H9 (cell line): ENCODE data around the gene TMEM154. TPM values are rescaled to one million over a fixed set of nuclear protein-coding genes. Genes with fewer than 3 reads are reported as not detected.

Experiments used
- DNase-seq: peaks from one replicate; pipeline ENCODE4 v3.0.0-alpha.2; 2017
- H2AFZ ChIP-seq: one replicate; pipeline ENCODE4 v1.6.1; 2013; ENCODE audit warnings: mild to moderate bottlenecking, low read length, control low read depth, moderate library complexity
- H2AK5ac ChIP-seq: 2 replicates; pipeline ENCODE4 v1.6.1; 2013; ENCODE audit warnings: low read length, control low read depth, mixed read lengths; ENCODE audit not compliant: insufficient read length
- H2BK120ac ChIP-seq: one replicate; pipeline ENCODE4 v1.6.1; 2013; ENCODE audit warnings: low read depth, mild to moderate bottlenecking, low read length, control low read depth, inconsistent platforms; ENCODE audit not compliant: poor library complexity, severe bottlenecking
- H2BK12ac ChIP-seq: 2 replicates; pipeline ENCODE4 v1.6.1; 2013; ENCODE audit warnings: low read length, control low read depth, mixed read lengths, low read depth; ENCODE audit not compliant: insufficient read length
- H2BK15ac ChIP-seq: 2 replicates; pipeline ENCODE4 v1.6.1; 2013; ENCODE audit warnings: low read depth, low read length, control low read depth
- H2BK20ac ChIP-seq: one replicate; pipeline ENCODE4 v1.6.1; 2013; ENCODE audit warnings: low read depth, mild to moderate bottlenecking, low read length, control low read depth, inconsistent platforms; ENCODE audit not compliant: poor library complexity, severe bottlenecking
- H2BK5ac ChIP-seq: 2 replicates; pipeline ENCODE4 v1.6.1; 2013; ENCODE audit warnings: low read length, control low read depth, mixed read lengths; ENCODE audit not compliant: insufficient read length
- H3K14ac ChIP-seq: 2 replicates; pipeline ENCODE4 v1.6.1; 2013; ENCODE audit warnings: low read length, control low read depth; ENCODE audit not compliant: insufficient read depth
- H3K18ac ChIP-seq: 2 replicates; pipeline ENCODE4 v1.6.1; 2013; ENCODE audit warnings: low read depth, mild to moderate bottlenecking, mixed read lengths, low read length, control low read depth; ENCODE audit not compliant: insufficient read length
- H3K23ac ChIP-seq: 2 replicates; pipeline ENCODE4 v1.6.1; 2013; ENCODE audit warnings: low read length, control low read depth, mixed read lengths, low read depth; ENCODE audit not compliant: insufficient read length
- H3K23me2 ChIP-seq: 2 replicates; pipeline ENCODE4 v1.6.1; 2013; ENCODE audit warnings: low read depth, mild to moderate bottlenecking, mixed read lengths, low read length, control low read depth; ENCODE audit not compliant: insufficient read length, poor library complexity, severe bottlenecking
- H3K27ac ChIP-seq: 2 replicates; pipeline ENCODE4 v1.5.1; 2013; ENCODE audit warnings: low read length, control low read depth, mixed read lengths, low read depth; ENCODE audit not compliant: insufficient read length
- H3K27me3 ChIP-seq: 2 replicates; pipeline ENCODE4 v1.6.1; 2013; ENCODE audit warnings: low read length, control low read depth, inconsistent platforms; ENCODE audit not compliant: insufficient read depth
- H3K4ac ChIP-seq: 2 replicates; pipeline ENCODE4 v1.6.1; 2013; ENCODE audit warnings: low read depth, mild to moderate bottlenecking, control low read depth, inconsistent platforms, low read length, moderate library complexity
- H3K4me1 ChIP-seq: 2 replicates; pipeline ENCODE4 v1.6.1; 2013; ENCODE audit warnings: low read length, control low read depth, inconsistent platforms; ENCODE audit not compliant: insufficient read depth
- H3K4me2 ChIP-seq: 2 replicates; pipeline ENCODE4 v1.6.1; 2013; ENCODE audit warnings: low read length, control low read depth, mixed read lengths; ENCODE audit not compliant: insufficient read length, insufficient read depth
- H3K56ac ChIP-seq: 2 replicates; pipeline ENCODE4 v1.6.1; 2013; ENCODE audit warnings: low read depth, mild to moderate bottlenecking, mixed read lengths, low read length, control low read depth; ENCODE audit not compliant: insufficient read length
- H3K79me1 ChIP-seq: 2 replicates; pipeline ENCODE4 v1.6.1; 2013; ENCODE audit warnings: low read depth, mild to moderate bottlenecking, moderate library complexity, low read length, control low read depth, inconsistent platforms; ENCODE audit not compliant: insufficient read depth, poor library complexity, severe bottlenecking
- H3K79me2 ChIP-seq: 2 replicates; pipeline ENCODE4 v1.6.1; 2013; ENCODE audit warnings: low read length, control low read depth, inconsistent platforms; ENCODE audit not compliant: insufficient read depth
- H3K9ac ChIP-seq: 2 replicates; pipeline ENCODE4 v1.6.1; 2013; ENCODE audit warnings: low read length, control low read depth, mixed read lengths; ENCODE audit not compliant: insufficient read length; ENCODE audit errors: extremely low read depth
- H3K9me3 ChIP-seq: one replicate; pipeline ENCODE4 v1.6.1; 2013; ENCODE audit warnings: low read depth, low read length, inconsistent platforms; ENCODE audit not compliant: control insufficient read depth
- H3T11ph ChIP-seq: one replicate; pipeline ENCODE4 v1.6.1; 2013; ENCODE audit warnings: mild to moderate bottlenecking, low read length, control low read depth, inconsistent platforms
- H4K20me1 ChIP-seq: one replicate; pipeline ENCODE4 v1.6.1; 2013; ENCODE audit not compliant: control insufficient read depth, insufficient read length, insufficient read depth
- H4K5ac ChIP-seq: 2 replicates; pipeline ENCODE4 v1.6.1; 2013; ENCODE audit warnings: low read depth, mild to moderate bottlenecking, mixed read lengths, low read length, control low read depth; ENCODE audit not compliant: insufficient read length
- H4K8ac ChIP-seq: replicated peaks from 2 replicates; pipeline ENCODE4 v1.6.1; 2013; ENCODE audit warnings: low read length, control low read depth, mixed read lengths, low read depth; ENCODE audit not compliant: insufficient read length
- H4K91ac ChIP-seq: 2 replicates; pipeline ENCODE4 v1.6.1; 2013; ENCODE audit warnings: low read depth, mild to moderate bottlenecking, moderate library complexity, mixed read lengths, low read length, control low read depth; ENCODE audit not compliant: insufficient read length
- H3K27ac Mint-ChIP-seq, 3 experiments: 2 replicates in 2 of 3; 3 replicates in 1 of 3; pipeline ENCODE4 v1.8.0; 2020 to 2021; ENCODE audit warnings: mixed read lengths in 3 of 3, mild to moderate bottlenecking in 1 of 3, moderate library complexity in 1 of 3
- H3K27me3 Mint-ChIP-seq: 2 replicates; pipeline ENCODE4 v1.8.0; 2021; ENCODE audit warnings: low read depth, mild to moderate bottlenecking, moderate library complexity, mixed read lengths
- H3K36me3 Mint-ChIP-seq, 3 experiments: 2 replicates in 2 of 3; 3 replicates in 1 of 3; pipeline ENCODE4 v1.8.0; 2020 to 2021; ENCODE audit warnings: low read depth in 3 of 3, mixed read lengths in 3 of 3; ENCODE audit not compliant: insufficient read depth in 1 of 3
- H3K4me1 Mint-ChIP-seq, 2 experiments: 2 replicates each; pipeline ENCODE4 v1.8.0; 2020; ENCODE audit warnings: mixed read lengths in 2 of 2
- H3K4me3 Mint-ChIP-seq, 2 experiments: 2 replicates in 1 of 2; 3 replicates in 1 of 2; pipeline ENCODE4 v1.8.0; 2020 to 2021; ENCODE audit warnings: mild to moderate bottlenecking in 2 of 2, mixed read lengths in 2 of 2, moderate library complexity in 1 of 2
- H3K9me3 Mint-ChIP-seq, 2 experiments: 2 replicates in 1 of 2; 3 replicates in 1 of 2; pipeline ENCODE4 v1.8.0; 2020; ENCODE audit warnings: mild to moderate bottlenecking in 2 of 2, mixed read lengths in 2 of 2, moderate library complexity in 1 of 2
- WGBS: extraction: QIAGEN DNeasy Blood & Tissue Kit; methylation state at CpG from one replicate; pipeline ENCODE4 v1.1.7; 2013; ENCODE audit warnings: missing lambda C conversion rate, low lambda C conversion rate, mixed read lengths; ENCODE audit not compliant: insufficient read length; ENCODE audit errors: extremely low coverage; 5-methylcytosine and 5-hydroxymethylcytosine counted together
- total RNA-seq: library from RNA; stranded (reverse); gene quantifications from 2 replicates; pipeline ENCODE4 v1.2.1, GENCODE V29; 2021
- TF ChIP-seq, protein P1 (sequence below): fragments of 200-600 bp; sonication (generic); conservative IDR thresholded peaks from 3 replicates; pipeline ENCODE4 v1.8.0; 2021; ENCODE audit warnings: antibody characterized with exemption, mild to moderate bottlenecking

Gene TMEM154
- total RNA-seq, 1 experiment from 2014 or later: 1.7 TPM

DNA sequence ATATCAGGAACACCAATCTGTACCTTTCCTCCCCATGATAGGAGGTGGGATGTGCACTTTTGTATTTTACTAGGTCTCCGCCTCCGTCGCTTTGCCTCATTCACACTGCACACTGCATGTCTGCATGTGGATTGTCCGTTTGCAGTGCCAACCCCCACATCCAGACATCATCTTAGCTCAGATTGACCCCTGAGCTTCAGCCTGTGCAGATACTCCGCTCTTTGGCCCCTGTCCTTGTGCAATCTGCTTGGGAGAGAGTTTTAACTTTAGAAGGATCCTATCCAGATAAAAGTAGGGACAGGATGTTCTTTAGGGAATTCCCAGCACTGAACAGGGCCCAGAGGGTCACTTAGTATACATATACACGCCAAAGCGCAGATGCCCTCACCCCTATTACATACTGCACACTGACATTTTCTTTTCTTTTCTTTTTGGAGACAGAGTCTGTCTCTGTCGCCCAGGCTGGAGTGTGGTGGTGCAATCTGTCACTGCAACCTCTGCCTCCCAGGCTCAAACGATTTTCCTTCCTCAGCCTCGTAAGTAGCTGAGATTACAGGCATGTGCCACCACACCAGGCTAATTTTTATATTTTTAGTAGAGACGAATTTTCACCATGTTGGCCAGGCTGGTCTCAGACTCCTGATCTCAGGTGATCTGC is 100.6 kb downstream of the TMEM154 start:
- DNase-seq: no peak
- H3K27me3 Mint-ChIP-seq: no peaks in the 10 kb centered on the region
- no peaks in the 10 kb centered on the region for H3K23me2 ChIP-seq
- H2AK5ac ChIP-seq: no peak overlapping the region
- H3K9me3 Mint-ChIP-seq: no peaks in the 10 kb centered on the region; a peak in 1 of 5 replicates
- H4K20me1 ChIP-seq: no peaks in the 10 kb centered on the region
- H3K9ac ChIP-seq: no peak overlapping the region
- H3K27ac Mint-ChIP-seq: no peak overlapping the region
- H3K4me2 ChIP-seq: no peak overlapping the region
- H3K56ac ChIP-seq: no peak overlapping the region
- no peak overlapping the region for H3T11ph ChIP-seq
- WGBS: no CpG with 5 or more reads among the region's 11 CpGs
- H3K9me3 ChIP-seq: no peaks in the 10 kb centered on the region
- H4K91ac ChIP-seq: no peak overlapping the region
- peaks cover 9 to 10% of the 10 kb centered on the region in 2 experiments for H3K4me1 Mint-ChIP-seq
- H2BK15ac ChIP-seq: no peak overlapping the region
- no peaks in the 10 kb centered on the region for H3K27me3 ChIP-seq
- no peak overlapping the region for H3K4me3 Mint-ChIP-seq
- no peak overlapping the region for H4K5ac ChIP-seq
- no peak overlapping the region for H3K14ac ChIP-seq
- no peak overlapping the region for H3K23ac ChIP-seq
- H2AFZ ChIP-seq: no peak overlapping the region
- no peaks in the 10 kb centered on the region for H3K79me2 ChIP-seq
- no peak overlapping the region for H3K27ac ChIP-seq
- H3K4ac ChIP-seq: no peak overlapping the region
- no peaks in the 10 kb centered on the region; the same call in 1 of the 2 replicates for H3K4me1 ChIP-seq
- TF ChIP-seq, protein P1, sequence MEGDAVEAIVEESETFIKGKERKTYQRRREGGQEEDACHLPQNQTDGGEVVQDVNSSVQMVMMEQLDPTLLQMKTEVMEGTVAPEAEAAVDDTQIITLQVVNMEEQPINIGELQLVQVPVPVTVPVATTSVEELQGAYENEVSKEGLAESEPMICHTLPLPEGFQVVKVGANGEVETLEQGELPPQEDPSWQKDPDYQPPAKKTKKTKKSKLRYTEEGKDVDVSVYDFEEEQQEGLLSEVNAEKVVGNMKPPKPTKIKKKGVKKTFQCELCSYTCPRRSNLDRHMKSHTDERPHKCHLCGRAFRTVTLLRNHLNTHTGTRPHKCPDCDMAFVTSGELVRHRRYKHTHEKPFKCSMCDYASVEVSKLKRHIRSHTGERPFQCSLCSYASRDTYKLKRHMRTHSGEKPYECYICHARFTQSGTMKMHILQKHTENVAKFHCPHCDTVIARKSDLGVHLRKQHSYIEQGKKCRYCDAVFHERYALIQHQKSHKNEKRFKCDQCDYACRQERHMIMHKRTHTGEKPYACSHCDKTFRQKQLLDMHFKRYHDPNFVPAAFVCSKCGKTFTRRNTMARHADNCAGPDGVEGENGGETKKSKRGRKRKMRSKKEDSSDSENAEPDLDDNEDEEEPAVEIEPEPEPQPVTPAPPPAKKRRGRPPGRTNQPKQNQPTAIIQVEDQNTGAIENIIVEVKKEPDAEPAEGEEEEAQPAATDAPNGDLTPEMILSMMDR: no peak
- no peaks in the 10 kb centered on the region for H3K36me3 Mint-ChIP-seq
- no peak overlapping the region for H4K8ac ChIP-seq
- no peak overlapping the region for H2BK120ac ChIP-seq
- no peak overlapping the region for H2BK5ac ChIP-seq
- H2BK20ac ChIP-seq: no peak overlapping the region
- H3K79me1 ChIP-seq: no peaks in the 10 kb centered on the region
- no peak overlapping the region for H2BK12ac ChIP-seq
- H3K18ac ChIP-seq: no peak overlapping the region
